Heart right ventricle (tissue), 16 donors: ENCODE data around the gene CRTAP. TPM values are rescaled to one million over a fixed set of nuclear protein-coding genes. Genes with fewer than 3 reads are reported as not detected.
"Not testable (repeated sequence)": the region's sequence is repeated elsewhere in the genome, so short reads cannot be mapped to it uniquely, and the experiment has no call there.

ENCODE experiments used
- ATAC-seq, 8 donors: fragments of 200-7000 bp; cut with Tn5 transposase; one replicate each; pipeline ENCODE4 v1.9.1; 2020; ENCODE audit warnings: mild to moderate bottlenecking in 8 of 8, moderate library complexity in 8 of 8, moderate number of reproducible peaks in 1 of 8
- DNase-seq, 2 donors: peaks; one replicate each; pipeline ENCODE4 v3.0.0-alpha.2; 2020
- H3K27ac ChIP-seq, 10 donors: fragments of 200-600 bp; sonication (generic) in 2 of 10; one replicate each; pipeline versions ENCODE4 v1.5.0 to v1.8.0; 2020 to 2022; ENCODE audit warnings: mild to moderate bottlenecking in 3 of 10
- H3K27me3 ChIP-seq, 7 donors: fragments of 200-600 bp; one replicate each; pipeline ENCODE4 v1.8.0; 2021 to 2022; ENCODE audit warnings: mild to moderate bottlenecking in 2 of 7
- H3K36me3 ChIP-seq, 9 donors: fragments of 200-600 bp; sonication (generic) in 1 of 9; one replicate each; pipeline versions ENCODE4 v1.5.0 to v1.8.0; 2020 to 2022; ENCODE audit warnings: mild to moderate bottlenecking in 2 of 9
- H3K4me1 ChIP-seq, 9 donors: fragments of 200-600 bp; sonication (generic) in 1 of 9; one replicate each; pipeline versions ENCODE4 v1.5.0 to v1.8.0; 2020 to 2022; ENCODE audit warnings: mild to moderate bottlenecking in 4 of 9
- H3K4me3 ChIP-seq, 10 donors: fragments of 200-600 bp; sonication (generic) in 2 of 10; one replicate each; pipeline versions ENCODE4 v1.5.0 to v1.8.0; 2020 to 2022; ENCODE audit warnings: mild to moderate bottlenecking in 7 of 10, moderate library complexity in 2 of 10
- H3K9me3 ChIP-seq, 11 donors: fragments of 200-600 bp in 10 of 11; sonication (generic) in 2 of 11; one replicate each; pipeline versions ENCODE4 v1.5.0 to v1.8.0; 2013 to 2022; ENCODE audit warnings: mild to moderate bottlenecking in 2 of 11, control low read depth in 1 of 11, moderate library complexity in 1 of 11
- CTCF ChIP-seq, 9 donors: fragments of 200-600 bp; sonication (generic) in 2 of 9; IDR thresholded peaks; one replicate each; pipeline versions ENCODE4 v1.5.0 to v1.8.0; 2021 to 2022; ENCODE audit warnings: antibody characterized with exemption in 9 of 9, mild to moderate bottlenecking in 5 of 9, moderate library complexity in 1 of 9
- WGBS, 2 donors: extraction: QIAGEN DNeasy Blood & Tissue Kit; methylation state at CpG; one replicate each; pipeline ENCODE4 v1.1.7; 2013; ENCODE audit warnings: inconsistent platforms in 1 of 2; 5-methylcytosine and 5-hydroxymethylcytosine counted together
- intact Hi-C, 10 donors: fragments of 100-400 bp; cut with DNase I; formaldehyde crosslinking; loops; one replicate each; pipeline versions ENCODE4 v1.11.1 to v1.14.2; 2022
- long read RNA-seq, 3 donors: library from polyadenylated mRNA; unstranded; transcript quantifications; one replicate each; pipeline ENCODE4 v2.0.0, GENCODE V29; 2020 to 2021
- polyA plus RNA-seq, 2 donors: library from polyadenylated mRNA; stranded (reverse); fragments of 200-250 nt; gene quantifications; one replicate each; pipeline ENCODE4 v1.2.3, GENCODE V29; 2013
- total RNA-seq, 10 donors: library from RNA; stranded (reverse); fragmentation: NEBNext Ultra II Directional in 3 of 10; extraction: Animal tissue kit (Norgen Biotek cat#: 25700) in 3 of 10; gene quantifications; one replicate each; pipeline versions ENCODE4 v1.2.1 to v1.2.4, GENCODE V29; 2021 to 2023
- donor health status: Arrhythmogenic right ventricular cardiomyopathy.
- donor health status: ischemic (EF 13 %, LVEDD 7.1; RV severe dilation, severe dysfunction).
- donor health status: healthy with polysubstance abuse.
- donor health status: DM: no; HTN: yes; CAD: no.
- donor health status: DM: no; HTN: no; CAD: no.
- donor health status: ischemic (EF 25% LVEDD 6.9; RV normal size, moderate dysfunction).
- donor health status: ischemic (EF 25% LVEDD 5.7; RV mildly dilated, moderate dysfunction).
- donor health status: healthy.
- donor health status: DM: yes; HTN: yes; CAD: no.
- donor health status: Ischemic cardiomyopathy.
- donor health status: ischemic (EF 35%, LVEDD 5.7; RV mildly dilated, moderate dysfunction).
- donor health status: nonischemic (EF 11% LVEDD 7.7; RV severe dilation, severe dysfunction).
- donor health status: DM: yes; HTN: yes; CAD: no.
- donor health status: PGD.
- donor health status: ischemic (EF 29% LVEDD 5.4; RV normal size, mild dysfunction).
- donor health status: nonischemic (EF 23%, LVEDD 6.1; RV moderate dilation, normal function).

The CRTAP gene
- total RNA-seq, result 100 to 1,000 TPM in 3 of 10 donors, 10 to 100 TPM in 7; 72.8 to 120 (median 88.4) TPM
- polyA plus RNA-seq, result 10 to 100 TPM; 17.5 to 57.9 TPM
- long read RNA-seq, donor 1, full-length matches to known transcripts, result 79 of 120 reads
- long read RNA-seq, donor 1, partial matches to known transcripts, result 2 of 120 reads
- long read RNA-seq, donor 1, other reads (novel, unspliced or antisense), result 39 of 120 reads
- long read RNA-seq, donor 2, full-length matches to known transcripts, result 92 of 133 reads
- long read RNA-seq, donor 2, partial matches to known transcripts, result 2 of 133 reads
- long read RNA-seq, donor 2, other reads (novel, unspliced or antisense), result 39 of 133 reads
- long read RNA-seq, donor 3, full-length matches to known transcripts, result 189 of 262 reads
- long read RNA-seq, donor 3, partial matches to known transcripts, result 60 of 262 reads
- long read RNA-seq, donor 3, other reads (novel, unspliced or antisense), result 13 of 262 reads

- peaks cover 0 to 50% (median 14%) of the 10 kb centered on the region in 9 donors for H3K4me1 ChIP-seq
- intact Hi-C loops, result loop anchor here in 3 of 10 donors (1.0 to 10.0 kb wide), 4 partner anchors 17 to 681 kb away; partner anchors contain the start of genes GLB1 (in 2 of the 3), TMPPE (in 2 of the 3), PDCD6IP (in 1 of the 3) and UBP1 (in 1 of the 3)
- whole genome bisulfite sequencing, 2 donors, result 0% methylated on average over 94 to 98 of the region's 98 CpGs
- no peaks in the 10 kb centered on the region for H3K27me3 ChIP-seq
- peak within 1 kb of the TSS; percentile 87 to 98 (median 96) for H3K27ac ChIP-seq
- peaks cover 0 to 11% (median 0%) of the 10 kb centered on the region in 9 donors for H3K36me3 ChIP-seq
- H3K9me3 ChIP-seq, result no peaks in the 10 kb centered on the region
- peak within 1 kb of the TSS; percentile 20 to 93 (median 84) for H3K4me3 ChIP-seq
- ATAC-seq, result peak; percentile 95 to 97 (median 96)
- DNase-seq, result peak; percentile 95 to 98
- peak in 1 of 9 donors; percentile 29 for TF ChIP-seq CTCF (IDR thresholded peaks at IDR 0.05)
Measured at GRCh38 chr3:33113772-33114621, at the start of gene CRTAP. TSS of gene CRTAP (plus strand) at chr3:33114014. CDS start at chr3:33114078, 64 bp downstream.

- TF ChIP-seq CTCF (IDR thresholded peaks at IDR 0.05), result peak in 2 of 9 donors; percentile 9 to 26
- ATAC-seq (no peak), DNase-seq (no peak)
- H3K4me1 ChIP-seq, result peaks cover 0 to 8% (median 0%) of the 10 kb centered on the region in 9 donors
- H3K4me3 ChIP-seq, result no peak overlapping the region
- no peak overlapping the region for H3K27ac ChIP-seq
- intact Hi-C loops, result loop anchor here in 1 of 10 donors (10.0 kb wide), 1 partner anchor 110 kb away; the partner anchor contains the start of gene CCR4
- no peaks in the 10 kb centered on the region for H3K27me3 ChIP-seq
- no peaks in the 10 kb centered on the region for H3K9me3 ChIP-seq
- H3K36me3 ChIP-seq, result peaks cover 0 to 99% (median 29%) of the 10 kb centered on the region in 9 donors
- WGBS, 2 donors, result 72 to 75% methylated on average over 2 of the region's 2 CpGs
Measured at GRCh38 chr3:33064929-33065328, 48.9 kb upstream of the CRTAP start.

- no peak for ATAC-seq
- Histone ChIP-seq H3K27ac (no peak overlapping the region), H3K4me1 (no peaks in the 10 kb centered on the region), H3K9me3 (no peaks in the 10 kb centered on the region), H3K27me3 (no peaks in the 10 kb centered on the region), H3K36me3 (peaks cover 0 to 99% (median 22%) of the 10 kb centered on the region in 9 donors), H3K4me3 (no peak overlapping the region)
- WGBS, 2 donors, result 78 to 84% methylated on average over 3 of the region's 3 CpGs
- TF ChIP-seq CTCF (IDR thresholded peaks at IDR 0.05), result no peak
- no peak for DNase-seq
- intact Hi-C loops, result loop anchor here in 1 of 10 donors (10.0 kb wide), 1 partner anchor 113 kb away; the partner anchor contains the start of gene CCR4
Measured at GRCh38 chr3:33067484-33067883, 46.3 kb upstream of the CRTAP start.

- not testable (repeated sequence) for DNase-seq, H3K27me3 ChIP-seq, H3K9me3 ChIP-seq, H3K27ac ChIP-seq, ATAC-seq, H3K4me1 ChIP-seq, H3K4me3 ChIP-seq
- WGBS, 2 donors, result 26 to 50% methylated on average over 3 of the region's 3 CpGs
- intact Hi-C loops, result loop anchor here in 5 of 10 donors (5.0 to 10.0 kb wide), 3 partner anchors 115 to 123 kb away; partner anchors contain the start of gene CCR4 (in 3 of the 5)
- peaks cover 0 to 80% (median 22%) of the 10 kb centered on the region in 9 donors for H3K36me3 ChIP-seq
Measured at GRCh38 chr3:33069862-33070261, 44.0 kb upstream of the CRTAP start.
